IMR-90 (cell line): ENCODE results near the gene CBX3. TPM values are rescaled to one million over a fixed set of nuclear protein-coding genes. Genes with fewer than 3 reads are reported as not detected.

Source experiments
- ATAC-seq: fragments of 200-7000 bp; cut with Tn5 transposase; 2 replicates; pipeline ENCODE4 v1.9.1; 2020; ENCODE audit warnings: low read depth, mild to moderate bottlenecking, moderate library complexity
- BruUV-seq: library from RNA; stranded (reverse); fragments of 400-500 nt; replicated peaks from 2 replicates; lab custom pipeline; 2021; lab: Mats Ljungman, UMichigan
- CTCF ChIA-PET: fragments of 300-600 bp; formaldehyde crosslinking; extraction: SDS; loops from one replicate; lab custom pipeline; 2021; ENCODE audit warnings: antibody characterized with exemption; lab: Yijun Ruan, JAX
- POLR2A ChIA-PET: fragments of 300-600 bp; sonication (Branson Sonifier 250); formaldehyde crosslinking; loops from one replicate; lab custom pipeline; 2022; ENCODE audit warnings: antibody characterized with exemption; ENCODE audit not compliant: unreplicated experiment; lab: Charles Lee
- DNase-seq: peaks from one replicate; pipeline ENCODE4 v3.0.0; 2013
- H2AFZ ChIP-seq: replicated peaks from 2 replicates; pipeline ENCODE3; 2013; ENCODE audit warnings: low read length, mild to moderate bottlenecking; ENCODE audit not compliant: poor library complexity
- H2AK5ac ChIP-seq: 2 replicates; pipeline ENCODE4 v1.6.1; 2013; ENCODE audit warnings: low read depth, low read length, inconsistent platforms
- H2AK9ac ChIP-seq: replicated peaks from 2 replicates; pipeline ENCODE3; 2013; ENCODE audit warnings: mild to moderate bottlenecking, low read depth, low read length, moderate library complexity; ENCODE audit not compliant: poor library complexity
- H2BK120ac ChIP-seq: 2 replicates; pipeline ENCODE4 v1.6.1; 2013; ENCODE audit warnings: low read depth, low read length, inconsistent platforms
- H2BK15ac ChIP-seq: 3 replicates; pipeline ENCODE4 v1.6.1; 2013; ENCODE audit warnings: low read depth, low read length, inconsistent platforms
- H2BK20ac ChIP-seq: 2 replicates; pipeline ENCODE4 v1.6.1; 2013; ENCODE audit warnings: low read depth, mild to moderate bottlenecking, inconsistent platforms, low read length, moderate library complexity
- H2BK5ac ChIP-seq: 2 replicates; pipeline ENCODE4 v1.6.1; 2013; ENCODE audit warnings: mild to moderate bottlenecking, low read depth, low read length, inconsistent platforms; ENCODE audit not compliant: poor library complexity, severe bottlenecking
- H3K14ac ChIP-seq: replicated peaks from 2 replicates; pipeline ENCODE4 v1.6.1; 2013; ENCODE audit warnings: low read depth, low read length, inconsistent platforms
- H3K18ac ChIP-seq: 2 replicates; pipeline ENCODE4 v1.6.1; 2013; ENCODE audit warnings: low read depth, low read length, control low read depth
- H3K23ac ChIP-seq: 2 replicates; pipeline ENCODE4 v1.6.1; 2013; ENCODE audit warnings: low read depth, low read length, inconsistent platforms
- H3K27ac ChIP-seq: 2 replicates; pipeline ENCODE4 v1.5.1; 2013; ENCODE audit warnings: mild to moderate bottlenecking, control low read depth, low read length; ENCODE audit not compliant: insufficient read depth
- H3K27me3 ChIP-seq: 2 replicates; pipeline ENCODE4 v1.6.1; 2013; ENCODE audit warnings: low read length; ENCODE audit not compliant: control insufficient read depth, insufficient read depth
- H3K36me3 ChIP-seq: 2 replicates; pipeline ENCODE4 v1.6.1; 2013; ENCODE audit warnings: low read length, mixed read lengths; ENCODE audit not compliant: control insufficient read depth, insufficient read depth
- H3K4ac ChIP-seq: 2 replicates; pipeline ENCODE4 v1.6.1; 2013; ENCODE audit warnings: low read depth, low read length, inconsistent platforms
- H3K4me1 ChIP-seq: 2 replicates; pipeline ENCODE4 v1.6.1; 2013; ENCODE audit warnings: low read length, mixed read lengths; ENCODE audit not compliant: control insufficient read depth, insufficient read depth
- H3K4me2 ChIP-seq: 2 replicates; pipeline ENCODE4 v1.6.1; 2013; ENCODE audit warnings: low read depth, mild to moderate bottlenecking, control low read depth, low read length, moderate library complexity
- H3K4me3 ChIP-seq: 2 replicates; pipeline ENCODE4 v1.5.1; 2013; ENCODE audit warnings: low read depth, mild to moderate bottlenecking, control low read depth, low read length, moderate library complexity; ENCODE audit not compliant: insufficient read depth
- H3K56ac ChIP-seq: 2 replicates; pipeline ENCODE4 v1.6.1; 2013; ENCODE audit warnings: low read length, inconsistent platforms; ENCODE audit not compliant: insufficient read depth; ENCODE audit errors: extremely low read depth
- H3K79me1 ChIP-seq, 2 experiments: 2 replicates each; pipeline ENCODE4 v1.6.1; 2013; ENCODE audit warnings: low read length in 2 of 2, inconsistent platforms in 1 of 2, low read depth in 1 of 2
- H3K9ac ChIP-seq: 2 replicates; pipeline ENCODE4 v1.6.1; 2013; ENCODE audit warnings: low read depth, low read length, control low read depth
- H3K9me1 ChIP-seq: 2 replicates; pipeline ENCODE4 v1.6.1; 2013; ENCODE audit warnings: low read length, inconsistent platforms; ENCODE audit not compliant: insufficient read depth
- H3K9me3 ChIP-seq: 2 replicates; pipeline ENCODE4 v1.6.1; 2013; ENCODE audit warnings: low read length; ENCODE audit not compliant: control insufficient read depth, insufficient read depth
- H4K20me1 ChIP-seq: 2 replicates; pipeline ENCODE4 v1.6.1; 2013; ENCODE audit warnings: low read length, inconsistent platforms; ENCODE audit not compliant: insufficient read depth
- H4K5ac ChIP-seq: 2 replicates; pipeline ENCODE4 v1.6.1; 2013; ENCODE audit warnings: mild to moderate bottlenecking, low read depth, low read length, control low read depth
- H4K8ac ChIP-seq, 2 experiments: 2 replicates each; pipeline ENCODE4 v1.6.1; 2013; ENCODE audit warnings: low read depth in 2 of 2, low read length in 2 of 2, control low read depth in 1 of 2, inconsistent platforms in 1 of 2
- H4K91ac ChIP-seq: 2 replicates; pipeline ENCODE4 v1.6.1; 2013; ENCODE audit warnings: low read depth, low read length, inconsistent platforms; ENCODE audit not compliant: insufficient read depth
- MAZ ChIP-seq: IDR thresholded peaks from 2 replicates; pipeline ENCODE4 v1.6.1; 2012; ENCODE audit warnings: low read depth, mild to moderate bottlenecking, low read length, improper control_type of control experiment, moderate library complexity, borderline replicate concordance
- POLR2A ChIP-seq: IDR thresholded peaks from 2 replicates; pipeline ENCODE4 v1.6.1; 2012; ENCODE audit warnings: mild to moderate bottlenecking, low read depth, low read length
- WGBS, 2 experiments: methylation state at CpG; one replicate each; pipeline versions ENCODE4 v1.1.5 to v1.1.7; 2013; ENCODE audit warnings: missing lambda C conversion rate in 2 of 2; ENCODE audit not compliant: insufficient read length in 1 of 2; ENCODE audit errors: extremely low coverage in 2 of 2; 5-methylcytosine and 5-hydroxymethylcytosine counted together
- dilution Hi-C: fragments of 300-500 bp; cut with HindIII; formaldehyde crosslinking; loops from one replicate; pipeline ENCODE4 v1.14.3; 2018; ENCODE audit warnings: low sequenced_read_pairs; ENCODE audit not compliant: unreplicated experiment
- in situ Hi-C: fragments of 300-500 bp; cut with MboI; formaldehyde crosslinking; loops from 3 replicates; pipeline ENCODE4 v1.14.3; 2019; ENCODE audit warnings: low sequenced_read_pairs, inconsistent platforms, mixed read lengths
- intact Hi-C: fragments of 100-400 bp; cut with micrococcal nuclease; formaldehyde crosslinking; loops from 2 replicates; pipeline ENCODE4 v1.10.0; 2022
- polyA plus RNA-seq, 3 experiments: library from polyadenylated mRNA; depleted of rRNA; stranded (reverse); fragments of >200 nt; gene quantifications; 2 replicates each; pipeline ENCODE4 v1.2.3, GENCODE V29; 2012; ENCODE audit warnings: low replicate concordance in 1 of 3
- total RNA-seq: library from RNA; depleted of rRNA; stranded (reverse); fragments of >200 nt; gene quantifications from 2 replicates; pipeline ENCODE4 v1.2.3, GENCODE V29; 2012

CBX3 gene
- total and polyA plus RNA-seq, 2 of the 4 experiments (the other 2 are of a cell fraction) = 38.2 to 76.5 TPM

DNA sequence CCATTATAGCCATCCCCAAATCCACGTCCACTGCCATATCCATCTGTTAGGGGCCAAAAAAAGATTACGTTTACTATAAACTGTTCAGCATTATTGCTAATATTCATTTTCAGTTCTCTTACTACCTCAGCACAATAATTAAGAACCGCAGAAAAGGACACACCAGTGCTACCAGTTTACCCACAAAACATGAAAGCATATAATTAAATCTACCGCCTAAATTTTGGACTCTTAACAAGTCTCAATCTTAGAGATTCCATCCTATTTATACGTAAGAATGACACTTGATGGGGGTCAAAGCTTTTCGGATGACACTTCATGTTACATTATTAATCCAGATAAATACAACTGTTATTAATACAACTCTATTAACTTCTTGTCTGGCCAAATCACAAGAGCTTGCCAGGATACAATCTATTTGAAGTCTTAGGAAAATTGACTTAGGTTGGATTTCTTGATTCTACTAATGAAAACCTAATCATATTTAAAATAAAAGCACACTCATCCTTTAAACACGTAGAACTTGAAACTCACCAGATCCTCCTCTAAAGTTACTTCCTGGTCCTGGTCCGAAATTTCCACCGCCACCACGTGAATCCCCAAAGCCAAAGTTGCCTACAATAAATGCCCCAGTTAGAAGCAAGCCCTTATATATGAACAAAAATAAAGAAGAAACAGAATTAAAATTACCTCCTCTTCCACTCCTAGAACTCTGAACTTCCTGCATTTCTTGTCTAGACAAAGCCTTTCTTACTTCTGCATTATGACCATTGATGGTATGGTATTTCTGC lies 5.5 kb upstream of the CBX3 start:
- WGBS, 2 experiments = 67% methylated on average over 2 of the region's 10 CpGs; no CpG with 5 or more reads in 1 of the 2 experiments
- no TSS peak for BruUV-seq
- peaks cover 5% of the 10 kb centered on the region for H3K4me1 ChIP-seq
- H2BK20ac ChIP-seq = no peak overlapping the region
- no peak overlapping the region for H4K8ac ChIP-seq
- no peak overlapping the region for H2AK9ac ChIP-seq
- H3K23ac ChIP-seq = no peak overlapping the region; the same call in 1 of the 2 replicates
- DNase-seq (no peak), ATAC-seq (no peak)
- TF ChIP-seq MAZ = no peak
- TF ChIP-seq POLR2A = peak; percentile 21; the same call in 1 of the 2 replicates
- no peak overlapping the region for H3K4me3 ChIP-seq
- intact Hi-C loops = loop anchor here (5.0 kb wide), 2 partner anchors 171 to 304 kb away; no protein-coding TSS in a partner anchor
- in situ Hi-C loops = loop anchor here (10.0 kb wide), 2 partner anchors 909 to 949 kb away; partner anchors contain the start of genes HOXA2, HOXA5 and HOXA6
- ChIA-PET CTCF (interaction anchor here (0.7 kb wide), 1 partner anchor 106 kb away, joined by 3 read pairs; no protein-coding TSS in a partner anchor), POLR2A (no interaction called here)
- no peaks in the 10 kb centered on the region for H3K9me3 ChIP-seq
- no peak overlapping the region for H3K4ac ChIP-seq
- H3K18ac ChIP-seq = no peak overlapping the region
- no peaks in the 10 kb centered on the region for H3K27me3 ChIP-seq
- H3K36me3 ChIP-seq = peaks cover 44% of the 10 kb centered on the region
- peaks cover 18 to 31% of the 10 kb centered on the region in 2 experiments; a peak in 3 of 4 replicates for H3K79me1 ChIP-seq
- no peak overlapping the region for H4K5ac ChIP-seq
- H2AFZ ChIP-seq = no peak overlapping the region
- H4K20me1 ChIP-seq = peaks cover 88% of the 10 kb centered on the region
- no peak overlapping the region for H2BK15ac ChIP-seq
- no peak overlapping the region for H2BK120ac ChIP-seq
- H3K14ac ChIP-seq = no peak overlapping the region
- H2BK5ac ChIP-seq = peak overlapping the region; percentile 12
- H4K91ac ChIP-seq = no peak overlapping the region
- H3K9ac ChIP-seq = no peak overlapping the region
- peak overlapping the region; percentile 21; the same call in 1 of the 2 replicates for H3K4me2 ChIP-seq
- H3K27ac ChIP-seq = no peak overlapping the region
- dilution Hi-C loops = no loop called here
- no peak overlapping the region for H3K56ac ChIP-seq
- H2AK5ac ChIP-seq = no peak overlapping the region
- H3K9me1 ChIP-seq = no peaks in the 10 kb centered on the region
